Right lobe of liver (tissue), 4 donors: ENCODE measurements around the gene SHISA7.

ENCODE experiments used
- CTCF ChIP-seq, 4 donors: fragments of 200-600 bp in 3 of 4; fragments of 450-650 bp in 1 of 4; IDR thresholded peaks; one replicate each; pipeline versions ENCODE4 v1.5.1 to v1.8.0; 2016 to 2022; ENCODE audit warnings: antibody characterized with exemption in 4 of 4, mild to moderate bottlenecking in 2 of 4
- POLR2A ChIP-seq: fragments of 450-650 bp; IDR thresholded peaks from one replicate; pipeline ENCODE4 v1.6.1; 2017; ENCODE audit warnings: antibody characterized with exemption, mild to moderate bottlenecking
- donor health status: DM: no; HTN: no; CAD: no.
- donor health status: DM: no; HTN: no; CAD: no.
- donor health status: DM: no; HTN: yes; CAD: no.

DNA sequence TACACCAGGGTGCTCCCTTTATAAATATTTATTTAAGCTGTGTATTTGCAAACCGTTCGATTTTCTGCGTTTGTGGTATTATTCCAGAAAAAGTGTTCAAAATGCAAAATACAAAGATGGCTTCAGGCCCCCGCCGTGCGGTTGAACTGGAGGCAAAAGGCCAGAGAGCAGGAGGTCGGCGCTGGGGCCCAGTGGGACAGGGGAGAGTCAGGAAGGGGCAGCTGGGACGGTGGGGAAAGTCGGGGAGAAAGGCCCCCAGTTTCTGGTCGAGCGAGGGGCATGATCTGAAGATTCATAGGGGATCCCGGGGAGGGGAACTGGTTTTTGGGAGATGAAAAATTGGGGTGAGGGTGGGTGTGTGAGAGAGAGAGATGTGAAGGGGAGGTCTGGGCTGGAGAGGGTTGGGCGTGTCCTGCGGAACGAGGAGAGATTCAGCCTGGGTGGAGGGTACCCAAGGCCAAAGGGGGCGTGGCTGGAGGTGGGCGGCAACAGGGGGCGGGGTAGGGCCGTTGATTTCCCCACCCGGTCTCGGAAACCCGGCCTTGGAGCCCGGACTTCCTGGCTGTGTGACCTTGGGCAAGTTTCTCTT is 17.7 kb upstream of the SHISA7 start:
- TF ChIP-seq CTCF (IDR thresholded peaks at IDR 0.05) (no peak), POLR2A (no peak)
